ENCODE measurements around the gene CCDC154.

- TF ChIP-seq GATA2 (IDR thresholded peaks at IDR 0.05; ENCODE audit: low read depth, low read length) (no peak), GATA3 (IDR thresholded peaks at IDR 0.05; ENCODE audit: low read depth, low read length) (no peak)
These were observed 24.2 kb downstream of the CCDC154 start for GRCh38 chr16:1420111-1420539.

Data from SH-SY5Y (cell line).